ENCODE data around the gene NDST1.

The NDST1 gene

DNA sequence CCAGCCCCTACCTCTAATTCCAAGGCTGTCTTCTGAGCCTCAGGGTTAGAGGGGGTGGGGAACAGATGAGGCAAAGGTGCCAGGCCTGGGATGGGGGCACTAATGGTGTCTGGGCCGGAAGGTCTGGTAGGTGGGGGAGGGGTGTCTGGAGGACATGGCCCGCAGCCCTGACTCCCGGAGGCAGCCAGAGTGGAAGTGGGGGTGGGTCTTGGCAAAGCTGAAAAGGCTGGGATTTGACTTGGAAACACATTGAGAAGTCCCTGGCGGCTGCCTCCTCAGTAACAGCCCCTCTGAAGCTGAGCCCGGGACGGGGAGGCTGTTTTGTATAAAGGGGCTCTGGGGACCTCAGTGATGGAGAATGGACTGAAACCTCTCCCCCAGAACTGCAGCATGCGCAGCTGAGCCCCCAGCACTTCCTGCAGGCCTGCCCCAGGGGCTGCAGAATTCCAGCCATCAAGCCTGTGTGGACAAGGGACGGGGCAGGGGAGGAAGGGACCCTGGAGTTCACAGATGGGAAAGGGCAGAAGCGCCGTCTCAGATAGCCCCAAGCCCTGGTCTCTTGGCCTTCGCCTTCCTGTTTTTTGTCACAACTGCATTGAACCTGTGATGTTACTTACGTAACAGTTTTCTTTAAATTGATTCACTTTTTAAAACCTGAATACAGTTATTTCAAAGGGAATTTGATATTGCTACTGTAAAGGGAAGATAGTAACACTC lies 83.2 kb downstream of the NDST1 start:
- no peak for DNase-seq

GRCh38 chr5:150593593-150593992 lies 85.7 kb downstream of the NDST1 start:
- DNase-seq, result no peak

- DNase-seq, result no peak
These were observed 86.1 kb downstream of the NDST1 start for GRCh38 chr5:150593996-150594395.

GRCh38 chr5:150595466-150596031 lies 87.6 kb downstream of the NDST1 start:
- DNase-seq, result no peak

GRCh38 chr5:150596313-150596712 lies 88.4 kb downstream of the NDST1 start:
- no peak for DNase-seq

- no peak for DNase-seq
These were observed 88.9 kb downstream of the NDST1 start for GRCh38 chr5:150596826-150597225.

DNA sequence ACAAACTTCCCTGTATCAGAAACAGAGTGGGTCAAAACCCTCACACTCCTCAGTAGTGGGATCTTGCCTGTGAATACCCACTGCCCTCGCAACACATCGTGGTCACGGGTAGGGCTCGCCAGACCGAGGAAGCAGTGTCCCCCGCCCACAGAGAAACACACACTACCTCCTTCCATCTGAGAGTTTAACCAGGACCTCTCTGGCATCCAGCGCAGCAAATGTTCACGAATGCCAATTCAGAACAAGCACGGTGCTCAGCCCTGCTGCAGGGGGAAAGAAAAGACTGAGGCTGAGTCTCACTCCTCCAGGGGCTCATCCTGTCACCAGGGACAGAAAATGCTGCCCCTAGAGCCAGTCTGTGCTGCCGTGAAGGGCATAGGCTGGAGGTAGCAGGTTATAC lies 90.1 kb downstream of the NDST1 start:
- no peak for DNase-seq

DNA sequence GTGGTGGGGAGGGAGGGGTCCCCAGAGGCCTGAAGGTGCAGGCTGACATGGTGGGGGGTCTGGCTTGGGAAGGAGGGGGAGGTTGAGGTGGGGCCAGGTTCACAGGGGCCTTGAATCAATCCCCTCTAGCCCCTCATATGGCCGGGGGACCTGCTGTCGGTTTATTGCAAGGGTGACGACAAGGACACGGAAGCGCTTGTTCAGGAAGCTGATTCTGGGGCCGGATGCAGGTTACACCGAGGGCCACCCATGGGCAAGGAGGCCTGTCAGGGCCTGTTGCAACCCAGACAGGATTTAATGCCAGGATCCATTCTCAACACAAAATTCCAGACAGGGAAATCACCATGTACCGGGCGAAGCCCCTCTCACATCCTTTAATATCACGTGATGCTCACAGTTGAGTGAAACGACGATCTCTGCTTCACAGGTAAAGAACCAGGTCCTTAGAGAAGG lies 90.9 kb downstream of the NDST1 start:
- no peak for DNase-seq

GRCh38 chr5:150599281-150599680 lies 91.3 kb downstream of the NDST1 start:
- no peak for DNase-seq

GRCh38 chr5:150599917-150600511 lies 92.1 kb downstream of the NDST1 start:
- DNase-seq, result peak; percentile 86

GRCh38 chr5:150600616-150601490 lies 92.9 kb downstream of the NDST1 start:
- DNase-seq, result no peak

DNA sequence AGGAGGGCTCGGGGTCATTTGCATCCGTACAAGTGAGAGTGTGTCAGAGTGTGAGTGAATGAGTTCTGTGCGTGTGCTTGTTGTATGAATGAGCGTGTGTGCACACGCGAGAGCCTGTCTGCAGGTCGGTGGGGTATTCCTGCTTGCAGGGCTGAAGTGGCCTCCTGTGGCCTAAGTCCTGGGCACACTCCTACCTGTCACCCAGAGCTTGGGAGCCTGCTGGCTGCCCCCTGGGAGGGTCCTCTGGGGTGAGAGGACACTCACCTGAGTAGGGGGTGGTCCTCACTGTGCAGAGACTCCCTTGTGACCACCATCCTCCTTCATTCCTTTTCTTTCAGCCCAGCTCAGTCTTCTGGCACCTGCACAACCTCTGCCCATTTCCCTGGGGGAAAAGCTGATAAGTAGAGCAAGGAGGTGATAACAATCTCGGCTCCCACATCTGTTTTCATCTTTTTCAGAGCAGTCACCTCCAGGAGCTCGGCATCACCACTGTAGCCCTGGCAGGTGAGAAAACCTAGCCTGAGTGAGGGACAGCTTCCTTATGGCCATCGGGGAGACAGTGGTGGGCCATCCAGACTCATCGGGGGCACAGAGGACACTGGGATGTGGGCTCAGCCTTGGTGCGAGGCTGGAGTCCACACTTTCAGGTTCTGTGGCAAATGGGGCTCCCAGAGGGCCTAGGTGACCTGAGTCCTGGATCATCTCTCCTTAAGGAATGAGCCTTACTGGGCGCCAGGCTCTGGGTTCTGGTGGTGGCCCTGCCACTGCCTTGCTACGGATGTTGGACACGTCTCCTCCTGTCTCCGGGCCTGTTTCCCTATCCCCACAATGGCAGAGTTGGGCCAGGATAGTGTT lies 93.8 kb downstream of the NDST1 start:
- DNase-seq, result no peak

GRCh38 chr5:150603052-150603451 lies 95.1 kb downstream of the NDST1 start:
- no peak for DNase-seq

- DNase-seq, result no peak
These were observed 95.6 kb downstream of the NDST1 start for GRCh38 chr5:150603491-150603890.

DNA sequence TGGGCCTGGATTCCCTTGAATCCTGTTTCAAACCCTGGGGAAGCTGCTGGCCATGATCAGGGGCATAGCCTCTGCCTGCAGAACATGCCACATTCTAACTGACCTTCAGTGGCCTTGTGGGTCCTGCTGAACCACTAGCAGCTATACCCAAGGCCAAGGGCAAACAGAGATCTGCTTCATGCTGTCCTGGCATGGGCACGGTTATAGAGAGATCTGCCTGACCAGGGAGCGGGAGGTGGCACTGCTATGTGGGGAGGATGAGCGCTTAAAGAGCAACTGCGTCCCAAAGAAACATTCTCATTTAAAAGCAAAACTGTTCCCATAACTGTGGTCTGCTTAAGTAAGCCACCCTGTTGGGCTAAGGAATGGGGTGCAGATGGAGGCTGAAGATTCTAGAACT lies 96.1 kb downstream of the NDST1 start:
- DNase-seq, result no peak

DNA sequence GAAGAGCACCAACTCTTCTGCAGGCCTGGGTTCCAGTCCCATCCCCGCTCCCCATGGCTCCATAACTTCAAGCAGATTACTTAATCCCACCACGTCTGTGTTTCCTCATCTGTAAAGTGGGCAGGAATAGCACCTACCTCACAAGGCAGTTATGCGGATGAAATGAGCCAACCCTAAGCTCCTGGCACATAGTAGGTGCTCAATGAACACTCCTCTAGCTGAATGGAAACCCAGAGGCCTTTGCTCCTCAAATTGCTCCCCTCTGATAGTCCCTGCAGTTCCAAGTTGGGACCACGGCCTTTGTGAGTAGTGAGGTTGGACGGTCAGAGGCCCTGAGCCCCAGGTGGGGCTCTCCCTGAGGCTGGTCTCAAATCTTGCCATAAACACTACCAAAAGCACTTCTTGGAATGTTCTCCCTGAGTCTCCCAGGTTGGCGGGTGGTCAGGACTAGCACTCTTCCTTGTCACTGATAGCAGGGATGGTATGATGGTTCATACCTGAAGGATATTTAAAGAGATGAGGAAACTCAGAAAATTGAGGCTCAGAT lies 97.0 kb downstream of the NDST1 start:
- DNase-seq, result no peak

DNA sequence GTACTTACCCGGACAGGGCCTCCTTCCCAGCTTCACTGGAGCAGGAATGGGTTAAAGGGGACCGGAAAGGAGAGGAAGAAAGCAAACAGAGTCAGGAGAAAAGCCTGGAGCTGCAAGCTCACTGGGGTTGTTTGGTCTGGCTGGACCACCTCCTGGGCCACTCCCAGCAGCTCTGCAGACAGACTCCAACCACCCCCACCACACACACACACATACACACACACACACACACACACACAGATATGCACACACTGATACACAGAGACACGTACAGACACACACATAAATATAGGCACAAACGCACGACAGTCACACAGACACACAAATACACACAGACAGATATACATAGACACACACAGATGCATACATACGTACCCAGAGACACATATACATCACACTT lies 97.6 kb downstream of the NDST1 start:
- DNase-seq, result peak; percentile 30

DNA sequence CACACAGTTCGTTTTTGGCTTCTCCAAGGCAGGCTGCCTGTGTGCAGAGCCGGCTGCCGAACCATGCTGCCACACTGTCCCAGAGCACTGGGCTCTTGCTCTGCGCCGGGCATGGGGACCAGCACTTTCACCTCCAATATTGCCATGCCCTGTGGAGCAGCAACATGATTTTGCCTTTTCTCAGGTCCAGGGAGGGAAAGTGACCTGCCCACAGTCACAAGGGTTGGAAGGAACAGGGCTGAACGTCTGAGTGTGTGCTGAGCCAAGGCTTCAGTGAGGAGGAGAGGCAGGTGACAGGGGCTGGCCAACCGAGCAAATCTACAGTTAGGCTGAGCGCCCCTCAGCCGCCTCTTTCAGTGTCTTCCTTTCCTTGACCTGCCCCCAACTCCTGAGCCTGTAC lies 98.5 kb downstream of the NDST1 start:
- DNase-seq, result no peak

DNA sequence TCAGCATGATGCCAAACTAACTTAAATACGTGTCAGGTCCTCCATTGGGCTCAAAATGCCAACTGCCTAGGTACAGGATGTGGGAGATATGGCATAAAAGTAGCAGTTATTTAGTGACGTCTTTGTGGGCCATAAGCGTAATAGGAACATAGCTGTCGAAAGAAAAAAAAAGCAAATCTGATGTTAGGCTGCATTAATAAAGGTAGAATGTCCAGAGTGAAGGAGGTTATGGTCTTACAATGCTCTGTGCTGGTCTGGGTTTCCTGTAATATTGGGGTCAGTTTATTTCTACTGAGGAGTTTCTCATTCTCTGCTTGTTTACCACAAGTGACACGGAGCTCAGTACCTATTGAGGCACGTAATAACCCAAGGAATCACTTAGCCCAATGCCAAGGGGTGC lies 99.2 kb downstream of the NDST1 start:
- DNase-seq, result no peak

Data from NCI-H345 (cell line).